IgD-negative memory B cell (primary cell): ENCODE measurements around the gene SELENOO. TPM values are rescaled to one million over a fixed set of nuclear protein-coding genes. Genes with fewer than 3 reads are reported as not detected.

Experiments
- H3K27ac Mint-ChIP-seq, 3 donors: one replicate each; pipeline ENCODE4 v1.8.0; 2020 to 2022; ENCODE audit warnings: mild to moderate bottlenecking in 3 of 3, mixed read lengths in 3 of 3, moderate library complexity in 1 of 3
- H3K27me3 Mint-ChIP-seq: one replicate; pipeline ENCODE4 v1.8.0; 2021; ENCODE audit warnings: mixed read lengths
- H3K36me3 Mint-ChIP-seq: one replicate; pipeline ENCODE4 v1.8.0; 2020; ENCODE audit warnings: mild to moderate bottlenecking, mixed read lengths
- H3K4me1 Mint-ChIP-seq, 3 donors: one replicate each; pipeline ENCODE4 v1.8.0; 2020 to 2022; ENCODE audit warnings: mixed read lengths in 3 of 3, mild to moderate bottlenecking in 1 of 3
- H3K4me3 Mint-ChIP-seq, 4 donors: one replicate each; pipeline ENCODE4 v1.8.0; 2020 to 2022; ENCODE audit warnings: mild to moderate bottlenecking in 4 of 4, mixed read lengths in 4 of 4, moderate library complexity in 3 of 4
- H3K9me3 Mint-ChIP-seq, 3 donors: one replicate each; pipeline ENCODE4 v1.8.0; 2020 to 2021; ENCODE audit warnings: mixed read lengths in 3 of 3, mild to moderate bottlenecking in 1 of 3
- polyA plus RNA-seq: library from polyadenylated mRNA; unstranded; fragments of 300-500 nt; fragmentation: Illumina TruSeq; gene quantifications from one replicate; pipeline ENCODE4 v1.2.3, GENCODE V29; 2021

SELENOO gene
- polyA plus RNA-seq, 1 donor from 2014 or later, result 2.3 TPM

DNA sequence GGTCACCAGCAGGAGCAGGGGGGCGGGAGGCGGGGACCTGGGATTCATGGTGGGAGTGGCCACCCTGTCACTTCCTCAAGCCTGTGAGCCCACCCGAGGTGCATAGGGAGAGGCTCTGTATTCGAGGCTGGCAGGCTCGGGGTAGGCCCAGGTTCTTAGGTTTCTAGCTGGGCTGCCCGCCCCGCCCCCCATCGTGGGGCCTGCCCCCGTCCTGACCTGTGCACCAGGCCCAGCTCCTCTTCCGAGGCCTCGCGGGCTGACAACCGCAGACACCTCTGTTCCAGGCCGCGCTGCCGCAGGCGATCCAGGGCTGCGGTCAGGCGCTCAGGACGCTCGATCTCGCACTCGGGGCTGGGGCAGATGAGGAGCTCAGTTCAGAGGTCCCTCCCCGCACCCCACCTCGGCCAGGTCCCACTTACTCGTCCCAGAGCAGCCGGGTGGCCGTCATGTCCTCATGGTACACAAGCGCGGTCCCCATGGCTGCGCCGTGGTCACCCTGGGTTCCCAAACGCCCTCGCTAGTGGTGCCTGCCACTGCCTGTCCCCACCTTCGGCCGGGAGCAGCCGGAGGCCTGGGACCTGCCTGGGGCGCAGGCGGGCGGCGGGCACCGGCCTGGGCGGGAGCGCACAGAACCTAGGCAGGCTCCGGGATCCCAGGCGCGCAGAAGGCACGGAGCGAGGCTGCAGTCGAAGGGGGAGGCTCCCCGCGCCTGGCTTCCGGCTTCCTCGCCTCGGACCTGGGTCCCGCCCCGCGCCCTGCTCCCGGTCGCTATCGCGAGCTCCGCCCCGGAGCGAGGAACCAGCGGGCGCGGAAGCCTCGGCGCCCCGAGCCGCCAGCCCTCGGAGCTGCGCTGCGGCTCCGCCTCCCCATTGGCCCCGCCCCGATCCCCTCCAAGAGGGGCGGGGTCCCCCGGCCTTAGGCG is 50.0 kb downstream of the SELENOO start, which contains the start of gene HDAC10:
Gene HDAC10 (minus strand): TSS at position 711 of the 922 bp plus-strand sequence. CDS start 233 bp downstream, at position 478.
- Mint-ChIP-seq H3K27ac (peak within 1 kb of the TSS; percentile 31 to 93 (median 87)), H3K4me3 (peak within 1 kb of the TSS; percentile 83 to 90 (median 87)), H3K9me3 (no peaks in the 10 kb centered on the region), H3K27me3 (no peaks in the 10 kb centered on the region), H3K36me3 (no peaks in the 10 kb centered on the region), H3K4me1 (peaks cover 9 to 19% (median 13%) of the 10 kb centered on the region in 3 donors)

DNA sequence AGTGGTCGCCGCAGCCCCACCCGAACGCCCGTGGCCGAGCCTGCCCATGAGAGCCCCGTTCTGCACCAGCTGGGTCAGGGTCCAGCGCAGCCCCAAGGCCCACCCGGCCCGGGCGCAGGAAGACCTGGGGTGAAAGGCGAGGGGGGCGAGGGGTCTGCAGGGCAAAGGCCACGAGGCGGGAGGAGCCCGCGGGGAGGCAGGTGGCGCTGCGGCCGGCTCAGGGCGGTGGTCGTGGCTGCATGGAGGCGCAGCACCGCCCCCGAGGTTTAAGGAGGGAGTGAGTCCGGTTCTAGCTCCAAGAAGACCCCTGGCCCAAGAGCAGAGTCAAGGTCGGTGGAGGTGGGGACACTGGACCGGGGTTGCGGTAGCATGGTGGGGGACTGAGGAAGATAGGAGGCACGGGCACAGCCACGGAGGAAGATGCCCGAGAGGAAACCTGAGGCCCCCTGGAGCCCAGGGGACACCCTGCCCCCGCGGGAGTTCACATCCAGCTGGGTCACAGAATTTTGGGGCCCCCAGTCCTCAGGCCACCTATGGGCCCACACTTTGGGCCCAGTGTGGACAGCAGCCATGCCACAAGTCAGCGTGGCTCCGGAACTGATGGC is 50.8 kb downstream of the SELENOO start:
- Mint-ChIP-seq H3K4me1 (peaks cover 9 to 19% (median 13%) of the 10 kb centered on the region in 3 donors), H3K27ac (peak overlapping the region in 2 of 3 donors; percentile 87 to 93), H3K27me3 (no peaks in the 10 kb centered on the region), H3K9me3 (no peaks in the 10 kb centered on the region), H3K36me3 (no peaks in the 10 kb centered on the region), H3K4me3 (peak overlapping the region; percentile 78 to 90 (median 84))

DNA sequence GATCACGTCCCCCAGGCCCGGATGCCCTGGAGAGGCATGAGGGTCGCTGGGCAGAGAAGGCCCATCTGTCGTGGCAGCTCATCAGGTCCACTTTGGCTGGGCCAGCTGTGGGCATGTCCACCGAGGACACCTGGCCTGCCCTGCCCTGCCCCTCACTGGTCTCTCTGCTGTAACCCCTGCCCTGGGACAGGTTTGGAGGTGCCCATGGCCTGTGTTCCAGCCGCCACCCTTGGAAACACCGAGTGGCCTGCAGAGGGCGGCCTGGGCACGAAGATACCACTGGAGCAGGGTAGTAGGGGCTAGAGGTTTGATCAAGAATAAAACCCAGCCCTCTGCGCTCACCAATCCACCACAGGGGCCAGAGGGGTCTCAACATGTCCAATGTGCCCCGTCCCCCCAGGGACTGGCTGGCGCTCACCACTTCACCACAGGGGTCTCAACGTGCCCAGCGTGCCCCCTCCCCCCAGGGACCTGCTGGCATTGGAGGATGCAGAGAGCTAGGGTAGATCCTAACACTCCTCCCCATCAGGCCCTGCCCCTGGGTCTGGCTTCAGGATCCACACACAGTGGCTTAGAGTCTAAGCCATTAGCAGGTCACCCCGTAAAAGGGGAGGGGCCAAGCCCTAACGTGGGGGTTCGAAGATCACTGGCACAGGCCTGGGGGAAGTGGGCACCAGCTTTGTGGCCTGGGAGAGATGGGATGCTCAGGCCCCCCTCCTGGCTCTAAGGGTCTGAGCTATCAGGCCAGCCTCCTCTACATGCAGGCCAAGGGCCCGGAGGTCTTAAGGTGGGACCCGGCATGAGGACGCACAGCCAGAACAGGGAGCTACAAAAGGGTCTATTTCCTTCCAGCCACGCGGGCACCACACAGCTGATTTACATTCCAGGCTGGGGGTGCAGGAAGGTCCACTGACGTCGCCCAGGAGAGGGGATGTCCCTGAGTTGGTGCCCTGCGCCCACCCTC is 51.6 kb downstream of the SELENOO start:
- Mint-ChIP-seq H3K9me3 (no peaks in the 10 kb centered on the region), H3K27ac (peak overlapping the region in 2 of 3 donors; percentile 16 to 93), H3K36me3 (no peaks in the 10 kb centered on the region), H3K4me1 (peaks cover 6 to 14% (median 11%) of the 10 kb centered on the region in 3 donors), H3K4me3 (peak overlapping the region; percentile 78 to 90 (median 84)), H3K27me3 (no peaks in the 10 kb centered on the region)

DNA sequence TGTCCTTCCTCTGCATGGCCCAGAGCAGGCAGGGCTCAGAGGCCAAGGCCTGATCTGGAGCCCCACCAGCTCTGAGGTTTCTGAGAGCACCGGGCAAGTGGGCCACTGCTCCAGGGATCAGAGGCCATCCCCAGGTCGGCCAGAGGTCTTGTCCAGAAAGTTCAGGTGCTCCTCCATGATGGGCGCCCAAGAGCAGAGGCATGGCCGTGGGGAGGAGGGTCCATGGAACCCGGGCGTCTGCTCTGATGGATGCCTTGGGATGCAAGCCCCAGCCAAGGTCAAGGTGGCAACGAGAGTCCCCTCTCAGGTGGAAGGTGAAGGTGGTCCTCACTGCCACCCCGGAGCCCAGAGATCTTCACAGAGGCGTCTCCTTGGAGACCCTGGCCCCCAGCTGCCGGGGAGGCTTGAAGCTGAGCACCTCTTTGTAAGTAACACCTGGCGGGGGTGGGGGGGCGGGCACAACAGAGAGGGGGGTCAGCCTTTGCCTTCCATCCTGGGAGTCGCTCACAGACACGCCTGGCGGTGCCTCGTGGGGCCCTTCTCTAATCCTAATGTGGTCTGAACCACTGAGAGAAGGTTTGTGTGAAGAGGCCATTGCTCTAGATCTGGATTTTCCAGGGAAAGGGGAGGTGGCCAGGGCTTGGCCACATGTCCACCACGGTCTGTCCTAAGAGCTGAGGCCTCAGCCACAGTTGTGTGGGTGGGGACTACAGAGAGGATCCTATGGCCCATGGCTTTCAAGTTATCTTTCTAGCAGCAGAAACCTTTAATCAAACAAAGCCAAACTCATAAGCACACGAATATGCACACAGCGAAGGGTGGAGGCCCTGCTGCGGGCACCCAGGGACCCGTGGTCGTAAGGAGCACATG is 52.5 kb downstream of the SELENOO start:
- Mint-ChIP-seq H3K9me3 (no peaks in the 10 kb centered on the region), H3K27me3 (no peaks in the 10 kb centered on the region), H3K27ac (peak overlapping the region in 1 of 3 donors; percentile 46), H3K4me1 (peaks cover 5 to 7% (median 5%) of the 10 kb centered on the region in 3 donors), H3K36me3 (no peaks in the 10 kb centered on the region), H3K4me3 (peak overlapping the region in 1 of 4 donors; percentile 41)

DNA sequence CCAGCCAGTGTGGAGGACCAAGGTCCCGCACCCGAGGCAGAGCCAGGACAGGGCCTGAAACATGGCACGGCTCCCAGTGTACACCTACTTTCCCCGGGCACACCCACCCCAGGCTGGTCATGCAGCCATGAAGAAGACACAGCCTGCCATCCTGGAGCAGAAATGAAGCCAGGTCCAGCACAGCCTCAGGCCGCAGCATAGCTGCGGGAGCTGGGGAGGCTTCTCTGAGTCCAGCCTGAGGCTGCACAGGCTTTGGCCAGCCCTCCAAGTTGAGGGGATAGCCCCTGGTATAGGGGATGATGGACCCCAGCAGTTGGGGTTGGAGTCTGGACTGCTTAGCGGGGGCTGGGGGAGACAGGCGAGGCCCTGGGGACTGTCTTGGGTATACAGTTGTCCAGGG is 53.1 kb downstream of the SELENOO start:
- Mint-ChIP-seq H3K36me3 (no peaks in the 10 kb centered on the region), H3K4me3 (no peak overlapping the region)

DNA sequence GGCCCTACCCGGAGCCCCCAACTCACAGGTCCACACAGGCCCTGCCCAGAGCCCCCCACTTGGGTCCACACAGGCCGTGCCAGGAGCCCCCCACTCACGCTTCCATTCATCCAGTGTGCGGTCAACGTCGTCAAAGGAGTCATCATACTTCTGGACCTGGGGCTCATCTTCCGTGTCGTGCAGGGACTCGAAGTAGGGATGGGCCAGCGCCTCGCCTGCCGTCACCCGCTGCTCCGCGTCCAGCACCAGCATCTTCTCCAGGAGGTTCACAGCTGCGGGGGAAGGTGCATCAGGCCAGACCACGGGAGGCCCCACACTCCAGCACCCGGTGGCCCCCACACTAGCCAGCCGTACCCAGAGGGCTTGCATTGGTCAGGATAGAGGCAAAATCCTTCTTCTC is 54.3 kb downstream of the SELENOO start:
- Mint-ChIP-seq H3K4me1 (peaks cover 5 to 7% (median 5%) of the 10 kb centered on the region in 3 donors), H3K4me3 (no peak overlapping the region), H3K27ac (no peak overlapping the region), H3K27me3 (peaks cover 2% of the 10 kb centered on the region), H3K36me3 (no peaks in the 10 kb centered on the region), H3K9me3 (no peaks in the 10 kb centered on the region)

More for the DNA sequence above, 53.1 kb downstream of the SELENOO start:
- peaks cover under 1% of the 10 kb centered on the region for H3K27me3 Mint-ChIP-seq
- H3K27ac Mint-ChIP-seq, result peak overlapping the region in 1 of 3 donors; percentile 46
- peaks cover 5 to 7% (median 5%) of the 10 kb centered on the region in 3 donors for H3K4me1 Mint-ChIP-seq
- H3K9me3 Mint-ChIP-seq, result no peaks in the 10 kb centered on the region

DNA sequence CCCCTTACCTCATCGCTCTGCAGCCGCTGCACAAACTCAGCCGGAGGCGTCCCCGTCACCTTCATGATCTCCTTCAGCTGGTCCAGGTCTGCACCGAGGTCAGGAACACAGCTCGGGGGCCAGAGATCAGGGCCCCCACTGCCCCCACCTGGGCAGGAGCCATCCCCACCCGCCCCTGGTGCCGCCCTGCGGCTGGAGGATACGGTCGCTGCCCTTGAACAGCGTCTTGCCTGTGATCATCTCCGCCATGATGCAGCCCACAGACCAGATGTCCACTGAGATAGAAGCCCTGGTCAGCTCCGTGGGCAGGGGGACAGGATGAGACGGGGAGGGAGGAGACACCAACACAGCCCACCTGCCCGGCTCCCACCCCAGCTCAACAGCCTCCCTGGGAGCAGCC is 54.8 kb downstream of the SELENOO start:
- Mint-ChIP-seq H3K4me1 (peaks cover 2 to 5% (median 4%) of the 10 kb centered on the region in 3 donors), H3K4me3 (no peak overlapping the region), H3K27me3 (peaks cover 2% of the 10 kb centered on the region), H3K9me3 (no peaks in the 10 kb centered on the region), H3K36me3 (no peaks in the 10 kb centered on the region), H3K27ac (no peak overlapping the region)

DNA sequence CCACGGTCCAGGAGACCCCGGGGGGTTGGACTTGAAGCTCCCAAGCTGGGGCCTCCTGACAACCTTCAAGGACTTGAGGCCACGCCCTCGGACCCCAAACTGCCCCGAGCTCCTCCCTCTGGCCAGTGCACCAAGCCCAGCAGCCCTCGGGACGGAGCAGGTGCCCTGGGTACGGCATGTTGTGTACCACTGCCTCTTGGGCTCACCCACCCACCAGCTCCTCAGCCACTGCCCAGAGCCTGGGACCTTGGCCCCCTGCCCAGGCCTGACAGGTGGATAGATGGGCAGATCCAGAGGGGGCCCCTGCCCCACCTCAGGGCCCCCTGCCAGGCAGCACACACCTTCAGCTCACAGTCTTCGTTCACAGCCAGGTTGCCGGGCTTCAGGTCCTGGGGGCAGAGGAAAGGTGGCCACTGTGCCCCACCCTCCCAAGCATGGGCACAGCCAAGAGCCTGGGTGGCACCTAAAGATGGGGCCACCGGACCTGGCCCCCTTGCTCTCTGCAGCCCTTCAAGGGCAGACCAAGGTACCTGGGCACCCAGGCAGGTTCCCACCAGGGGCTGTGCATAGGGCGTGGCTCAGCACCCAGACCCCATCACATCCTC is 55.5 kb downstream of the SELENOO start:
- Mint-ChIP-seq H3K4me3 (no peak overlapping the region), H3K4me1 (peaks cover 0 to 5% (median 4%) of the 10 kb centered on the region in 3 donors), H3K27ac (no peak overlapping the region), H3K36me3 (no peaks in the 10 kb centered on the region), H3K27me3 (peaks cover 2% of the 10 kb centered on the region), H3K9me3 (no peaks in the 10 kb centered on the region)

DNA sequence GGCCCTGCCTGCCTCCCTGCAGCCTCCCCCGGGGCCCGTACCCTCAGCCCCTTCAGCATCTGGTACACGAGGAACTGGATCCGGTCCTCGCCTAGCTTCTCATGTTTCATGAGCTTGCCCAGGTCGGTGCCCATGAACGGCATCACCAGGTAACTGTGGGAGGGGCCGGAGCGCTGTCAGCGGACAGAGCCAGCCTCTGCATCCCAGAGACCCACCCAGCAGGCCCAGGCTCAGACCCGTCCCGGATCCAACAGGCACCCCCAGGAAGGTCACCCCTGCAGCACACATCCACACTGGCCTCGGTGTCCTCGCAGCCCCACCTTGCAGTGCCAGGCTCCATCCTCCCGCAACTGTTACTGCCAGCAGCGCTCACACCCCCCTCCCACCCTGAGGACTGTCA is 56.2 kb downstream of the SELENOO start:
- no peak overlapping the region for H3K27ac Mint-ChIP-seq
- H3K9me3 Mint-ChIP-seq, result no peaks in the 10 kb centered on the region
- H3K4me1 Mint-ChIP-seq, result peaks cover 1 to 4% (median 3%) of the 10 kb centered on the region in 3 donors
- peak overlapping the region in 1 of 4 donors; percentile 20 for H3K4me3 Mint-ChIP-seq
- H3K27me3 Mint-ChIP-seq, result peaks cover 4% of the 10 kb centered on the region
- H3K36me3 Mint-ChIP-seq, result no peaks in the 10 kb centered on the region

DNA sequence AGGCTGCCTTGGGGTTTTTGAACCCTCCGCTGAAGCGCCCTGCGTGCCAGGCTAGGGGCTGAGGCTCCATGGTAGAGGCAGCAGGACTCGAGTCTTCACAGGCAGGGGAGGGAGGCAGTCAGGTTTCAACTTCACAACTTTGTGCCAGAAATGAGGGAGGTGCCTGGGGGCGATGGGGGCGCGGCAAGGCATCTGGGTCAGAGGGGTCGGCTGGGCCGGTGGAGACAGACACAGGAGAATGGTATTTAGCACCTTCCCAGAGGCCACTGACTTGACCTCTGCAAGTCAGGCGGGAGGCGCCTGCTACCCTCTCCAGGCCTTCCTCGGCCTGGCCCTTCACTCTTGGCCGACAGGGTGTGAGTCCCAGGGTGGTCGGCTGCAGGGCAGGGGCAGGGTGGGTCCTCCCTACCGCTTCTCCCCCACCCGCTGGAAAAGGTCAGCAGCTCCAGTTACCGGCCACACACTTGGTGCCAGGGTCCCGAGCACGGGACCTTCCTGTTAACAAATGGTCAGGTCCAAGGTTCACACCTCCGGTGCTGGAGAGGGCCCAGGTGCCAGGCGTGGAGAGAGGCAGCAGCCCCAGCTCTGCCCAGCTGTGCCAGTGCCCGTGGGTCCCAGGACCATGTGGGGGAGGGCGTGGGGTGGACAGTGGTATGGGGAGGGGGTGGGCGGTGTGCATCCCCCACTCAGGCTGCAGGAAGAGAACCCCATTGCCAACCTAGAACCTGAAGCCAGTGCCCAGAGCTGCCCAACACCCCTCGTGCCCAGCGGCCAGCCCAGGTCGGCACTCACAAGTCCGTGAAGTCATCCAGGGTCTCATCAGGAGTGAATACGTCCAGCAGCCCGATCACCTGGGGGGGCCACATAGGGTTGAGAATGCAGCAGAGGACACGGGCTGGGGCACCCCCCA is 56.9 kb downstream of the SELENOO start:
- Mint-ChIP-seq H3K36me3 (no peaks in the 10 kb centered on the region), H3K9me3 (no peaks in the 10 kb centered on the region), H3K4me1 (peaks cover 0 to 6% (median 0%) of the 10 kb centered on the region in 3 donors), H3K4me3 (peak overlapping the region in 1 of 4 donors; percentile 20), H3K27ac (peak overlapping the region in 1 of 3 donors; percentile 63), H3K27me3 (peaks cover 9% of the 10 kb centered on the region)

DNA sequence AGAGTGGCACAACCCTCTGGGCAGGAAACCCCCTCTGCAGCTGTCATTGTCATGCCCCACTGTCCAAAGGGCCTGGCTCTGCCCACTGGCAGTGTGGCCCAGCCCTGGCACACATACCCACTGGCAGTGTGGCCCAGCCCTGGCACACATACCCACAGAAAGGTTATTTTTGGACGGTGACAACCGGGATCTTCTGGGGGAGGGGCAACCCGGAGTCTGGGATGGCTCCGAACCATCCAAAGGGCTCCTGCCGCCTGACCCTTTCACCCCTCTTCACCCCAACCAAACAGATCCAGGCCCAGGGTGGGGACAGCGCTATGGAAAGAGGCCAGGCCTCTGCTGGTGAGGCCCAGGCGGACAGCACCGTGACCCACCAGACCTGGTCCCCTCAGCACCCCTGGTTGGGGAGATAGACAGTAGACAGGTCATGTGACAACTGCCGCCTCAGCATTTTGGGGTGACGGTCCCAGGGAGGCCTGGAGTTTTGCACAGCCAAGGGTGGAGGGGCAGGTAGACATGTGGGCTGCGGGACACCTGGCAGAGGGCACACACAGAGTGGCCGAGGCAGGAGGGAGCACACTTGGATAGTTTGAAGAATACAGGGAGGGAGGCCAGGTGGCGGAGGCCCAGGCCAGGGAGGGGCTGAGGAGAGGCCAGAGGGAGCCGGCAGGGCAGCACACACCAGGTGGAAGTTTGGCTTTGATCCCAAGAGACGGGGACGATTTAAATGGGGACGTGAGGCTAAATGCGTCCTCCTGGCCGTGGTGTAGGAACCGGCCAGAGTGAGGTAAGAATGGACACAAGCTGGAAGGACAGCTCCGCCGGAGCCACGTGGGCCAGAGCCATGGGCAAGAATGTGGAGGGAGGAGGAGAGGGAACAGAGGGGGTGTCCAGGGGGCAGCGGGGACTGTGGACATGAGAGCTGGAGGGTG is 57.8 kb downstream of the SELENOO start:
- peaks cover 0 to 6% (median 0%) of the 10 kb centered on the region in 3 donors for H3K4me1 Mint-ChIP-seq
- H3K4me3 Mint-ChIP-seq, result peak overlapping the region in 1 of 4 donors; percentile 43
- no peaks in the 10 kb centered on the region for H3K36me3 Mint-ChIP-seq
- peaks cover 9% of the 10 kb centered on the region for H3K27me3 Mint-ChIP-seq
- H3K9me3 Mint-ChIP-seq, result no peaks in the 10 kb centered on the region
- H3K27ac Mint-ChIP-seq, result no peak overlapping the region

DNA sequence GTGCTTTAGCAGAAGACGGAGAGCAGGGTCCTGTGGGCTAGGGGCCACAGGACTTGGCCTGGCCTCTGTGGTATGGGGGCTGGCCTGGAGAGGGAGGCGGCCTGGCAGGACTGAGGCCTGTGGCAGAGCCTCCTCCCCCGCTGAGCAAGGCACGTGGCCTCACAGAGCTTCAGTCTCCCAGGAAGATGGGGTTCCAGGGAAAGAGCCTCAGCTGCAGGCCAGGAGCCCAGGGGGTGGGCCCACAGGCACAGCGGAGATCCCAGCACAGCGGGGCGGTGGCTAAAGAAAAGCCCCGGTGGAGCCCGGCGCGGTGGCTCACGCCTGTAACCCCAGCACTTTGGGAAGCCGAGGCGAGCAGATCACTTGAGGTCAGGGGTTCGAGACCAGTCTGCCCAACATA is 58.5 kb downstream of the SELENOO start:
- Mint-ChIP-seq H3K36me3 (no peaks in the 10 kb centered on the region), H3K4me1 (peaks cover 0 to 6% (median 0%) of the 10 kb centered on the region in 3 donors), H3K9me3 (no peaks in the 10 kb centered on the region), H3K27me3 (peaks cover 9% of the 10 kb centered on the region), H3K27ac (no peak overlapping the region), H3K4me3 (peak overlapping the region in 2 of 4 donors; percentile 6 to 43)
